NT2/D1 (cell line): ENCODE results near the gene PRKG1.

ENCODE experiments used
- YY1 ChIP-seq: IDR thresholded peaks from 2 replicates; pipeline ENCODE4 v1.6.1; 2011; ENCODE audit not compliant: insufficient read length, insufficient read depth
- ZNF274 ChIP-seq: IDR thresholded peaks from 2 replicates; pipeline ENCODE4 v1.6.1; 2011; ENCODE audit warnings: mild to moderate bottlenecking, low read depth, low read length

DNA sequence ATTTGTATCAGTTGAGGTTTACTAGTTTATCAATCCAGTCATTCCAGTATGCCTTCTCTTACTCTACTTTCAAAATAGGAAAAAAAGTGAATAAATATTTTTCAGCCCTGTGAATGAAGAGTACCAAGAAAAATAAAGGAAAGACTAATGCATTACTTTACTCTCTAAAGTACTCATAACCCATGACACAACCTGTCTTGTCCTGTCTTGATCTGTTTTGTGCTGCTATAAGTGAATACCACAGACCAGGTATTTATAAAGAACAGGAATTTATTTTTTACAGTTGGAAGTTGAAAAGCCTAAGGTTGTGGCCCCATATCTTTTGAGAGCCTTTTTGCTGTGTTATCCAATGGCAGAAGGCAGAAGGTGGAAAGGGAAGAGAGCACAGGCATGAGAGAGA, 1045.2 kb downstream of the PRKG1 start:
- TF ChIP-seq YY1 = no peak
- no peak for TF ChIP-seq ZNF274
